Adrenal gland (tissue), 12 donors: Measurements from ENCODE around the gene FADS2. TPM values are rescaled to one million over a fixed set of nuclear protein-coding genes. Genes with fewer than 3 reads are reported as not detected.

Experiments used
- DNase-seq, 7 donors: peaks; one replicate each; pipeline ENCODE4 v3.0.0-alpha.2; 2019 to 2020
- H3K27ac ChIP-seq, 5 donors: fragments of 200-600 bp; sonication (generic) in 4 of 5; 1 replicate in 3 of 5; 2 replicates in 2 of 5; pipeline versions ENCODE4 v1.5.1 to v1.8.0; 2016 to 2020; ENCODE audit warnings: mild to moderate bottlenecking in 1 of 5
- H3K27me3 ChIP-seq: fragments of 200-600 bp; 2 replicates; pipeline ENCODE4 v1.8.0; 2021
- H3K36me3 ChIP-seq, 2 donors: fragments of 200-600 bp; replicated peaks in 1 of 2; 1 replicate in 1 of 2; 2 replicates in 1 of 2; pipeline versions ENCODE4 v1.5.1 to v1.8.0; 2018 to 2022
- H3K4me1 ChIP-seq, 2 donors: fragments of 200-600 bp; replicated peaks in 1 of 2; 1 replicate in 1 of 2; 2 replicates in 1 of 2; pipeline versions ENCODE4 v1.5.1 to v1.8.0; 2018 to 2021
- H3K4me3 ChIP-seq, 4 donors: fragments of 200-600 bp; sonication (generic) in 3 of 4; one replicate each; pipeline ENCODE4 v1.5.1; 2016 to 2018
- H3K9me3 ChIP-seq, 3 donors: fragments of 200-600 bp; sonication (generic) in 1 of 3; replicated peaks in 1 of 3; 1 replicate in 2 of 3; 2 replicates in 1 of 3; pipeline versions ENCODE4 v1.5.1 to v1.8.0; 2016 to 2021
- POLR2A ChIP-seq, 2 donors: fragments of 450-650 bp; IDR thresholded peaks; one replicate each; pipeline ENCODE4 v1.6.1; 2017; ENCODE audit warnings: antibody characterized with exemption in 2 of 2, mild to moderate bottlenecking in 2 of 2, moderate library complexity in 1 of 2
- WGBS, 4 donors: extraction: QIAGEN DNeasy Blood & Tissue Kit in 2 of 4; methylation state at CpG; one replicate each; pipeline versions ENCODE4 v1.1.5 to v1.1.7; 2013 to 2017; 5-methylcytosine and 5-hydroxymethylcytosine counted together
- intact Hi-C, 2 donors: fragments of 100-400 bp; cut with DNase I; formaldehyde crosslinking; loops; one replicate each; pipeline versions ENCODE4 v1.14.1 to v1.15.0; 2022 to 2023
- polyA plus RNA-seq, 3 donors: library from polyadenylated mRNA; stranded (reverse); fragments of 200-250 nt in 2 of 3; fragments of 350-450 nt in 1 of 3; fragmentation: Illumina TruSeq in 1 of 3; extraction: RNeasy Lipid Tissue Mini Kit (QIAGEN cat#74804) in 1 of 3; gene quantifications; one replicate each; pipeline ENCODE4 v1.2.3, GENCODE V29; 2013 to 2014
- total RNA-seq, 9 donors: library from RNA; depleted of rRNA in 4 of 9; stranded (reverse); fragments of >200 nt in 4 of 9; fragments of 120-200 nt in 1 of 9; fragmentation: NEBNext Ultra II Directional in 1 of 9; extraction: Animal tissue kit (Norgen Biotek cat#: 25700) in 1 of 9; gene quantifications; one replicate each; pipeline versions ENCODE4 v1.1.0 to v1.2.4, GENCODE V29; 2013 to 2023
- TF ChIP-seq, protein P1 (sequence below), 6 experiments: fragments of 450-650 bp in 4 of 6; fragments of 200-600 bp in 2 of 6; sonication (generic) in 1 of 6; IDR thresholded peaks; 1 replicate in 5 of 6; 2 replicates in 1 of 6; pipeline versions ENCODE4 v1.5.1 to v1.8.0; 2016 to 2021; ENCODE audit warnings: antibody characterized with exemption in 6 of 6, mild to moderate bottlenecking in 2 of 6, moderate library complexity in 1 of 6
- donor health status: healthy with polysubstance abuse.
- donor health status: Bipolar disorder and iron deficiency.
- donor health status: DM: yes; HTN: yes; CAD: no.
- donor health status: DM: no; HTN: no; CAD: no.
- donor health status: DM: no; HTN: no; CAD: no.
- donor health status: DM: yes; HTN: yes; CAD: no.

The FADS2 gene
- total and polyA plus RNA-seq, 12 donors, result 134 to 1,327 (median 488) TPM

GRCh38 chr11:61895718-61896059 is 67.6 kb downstream of the FADS2 start:
- TF ChIP-seq POLR2A (IDR thresholded peaks at IDR 0.05), result no peak
- TF ChIP-seq, protein P1, sequence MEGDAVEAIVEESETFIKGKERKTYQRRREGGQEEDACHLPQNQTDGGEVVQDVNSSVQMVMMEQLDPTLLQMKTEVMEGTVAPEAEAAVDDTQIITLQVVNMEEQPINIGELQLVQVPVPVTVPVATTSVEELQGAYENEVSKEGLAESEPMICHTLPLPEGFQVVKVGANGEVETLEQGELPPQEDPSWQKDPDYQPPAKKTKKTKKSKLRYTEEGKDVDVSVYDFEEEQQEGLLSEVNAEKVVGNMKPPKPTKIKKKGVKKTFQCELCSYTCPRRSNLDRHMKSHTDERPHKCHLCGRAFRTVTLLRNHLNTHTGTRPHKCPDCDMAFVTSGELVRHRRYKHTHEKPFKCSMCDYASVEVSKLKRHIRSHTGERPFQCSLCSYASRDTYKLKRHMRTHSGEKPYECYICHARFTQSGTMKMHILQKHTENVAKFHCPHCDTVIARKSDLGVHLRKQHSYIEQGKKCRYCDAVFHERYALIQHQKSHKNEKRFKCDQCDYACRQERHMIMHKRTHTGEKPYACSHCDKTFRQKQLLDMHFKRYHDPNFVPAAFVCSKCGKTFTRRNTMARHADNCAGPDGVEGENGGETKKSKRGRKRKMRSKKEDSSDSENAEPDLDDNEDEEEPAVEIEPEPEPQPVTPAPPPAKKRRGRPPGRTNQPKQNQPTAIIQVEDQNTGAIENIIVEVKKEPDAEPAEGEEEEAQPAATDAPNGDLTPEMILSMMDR (IDR thresholded peaks at IDR 0.05), result no peak
- intact Hi-C loops, result loop anchor here (5.0 kb wide), 3 partner anchors 52 to 212 kb away; no protein-coding TSS in a partner anchor
- peaks cover 0 to 7% of the 10 kb centered on the region in 2 donors for H3K36me3 ChIP-seq
- H3K4me3 ChIP-seq, result no peak overlapping the region
- H3K27me3 ChIP-seq, result no peaks in the 10 kb centered on the region
- H3K9me3 ChIP-seq, result no peaks in the 10 kb centered on the region
- H3K27ac ChIP-seq, result no peak overlapping the region
- peaks cover 4 to 9% of the 10 kb centered on the region in 2 donors for H3K4me1 ChIP-seq
- DNase-seq, result no peak
- WGBS, 4 donors, result 70 to 79% (median 71%) methylated on average over 4 of the region's 4 CpGs

- H3K4me1 ChIP-seq, result peaks cover 0 to 3% of the 10 kb centered on the region in 2 donors
- intact Hi-C loops, result loop anchor here (5.0 kb wide), 3 partner anchors 50 to 210 kb away; no protein-coding TSS in a partner anchor
- H3K9me3 ChIP-seq, result no peaks in the 10 kb centered on the region
- H3K36me3 ChIP-seq, result peaks cover 0 to 14% of the 10 kb centered on the region in 2 donors
- no peak for TF ChIP-seq POLR2A (IDR thresholded peaks at IDR 0.05)
- TF ChIP-seq, protein P1 (IDR thresholded peaks at IDR 0.05), result no peak
- H3K27ac ChIP-seq, result no peak overlapping the region
- no peak for DNase-seq
- H3K27me3 ChIP-seq, result no peaks in the 10 kb centered on the region
- H3K4me3 ChIP-seq, result no peak overlapping the region
- 77 to 91% (median 81%) methylated on average over 9 to 15 of the region's 15 CpGs for WGBS, 4 donors
These were observed 68.7 kb downstream of the FADS2 start for GRCh38 chr11:61896665-61897386.

DNA sequence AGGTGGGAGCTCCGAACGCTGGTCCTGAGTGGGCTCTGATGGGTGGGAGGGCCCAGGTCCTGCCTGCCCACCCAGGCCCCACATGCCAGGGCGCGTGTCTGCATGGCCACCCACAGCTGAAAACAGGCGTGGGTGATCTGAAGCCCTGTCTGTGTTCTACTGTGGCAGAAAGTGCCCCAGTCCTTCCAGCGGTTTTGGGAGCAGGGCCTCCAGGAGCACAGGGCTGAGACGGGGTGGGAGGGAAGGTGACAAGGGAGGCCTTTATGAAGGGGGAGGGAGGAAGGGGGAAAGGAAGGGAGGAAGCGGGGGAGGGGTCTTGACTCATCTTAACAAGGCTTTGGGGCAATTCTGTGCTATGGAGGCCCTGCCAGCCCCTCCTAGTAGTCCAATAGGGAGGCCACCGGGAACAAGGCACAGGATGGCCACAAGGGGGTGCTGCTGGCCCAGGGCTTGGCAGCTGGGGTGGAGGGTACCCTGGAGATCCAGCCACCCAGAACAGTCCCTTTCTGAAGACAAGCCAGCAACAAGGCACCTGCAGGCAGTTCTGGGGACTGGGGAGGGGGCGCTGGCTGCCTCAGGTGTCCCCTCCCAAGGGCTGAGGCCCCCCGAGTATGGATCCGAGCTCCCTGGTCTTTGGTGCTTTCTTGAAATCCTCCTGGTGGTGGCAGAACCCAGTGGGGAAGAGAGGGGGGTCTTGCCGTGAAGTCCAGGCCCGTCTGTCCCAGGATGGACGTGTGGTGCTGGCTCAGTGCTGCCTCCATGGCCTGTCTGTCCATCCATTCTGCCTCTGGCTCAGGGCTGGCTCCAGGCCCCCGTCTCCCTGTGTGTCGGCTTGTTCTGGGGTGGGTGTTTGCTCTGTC is 69.5 kb downstream of the FADS2 start:
- Histone ChIP-seq H3K4me3 (no peak overlapping the region), H3K36me3 (peaks cover 0 to 22% of the 10 kb centered on the region in 2 donors), H3K4me1 (no peaks in the 10 kb centered on the region), H3K27me3 (no peaks in the 10 kb centered on the region), H3K27ac (peak overlapping the region in 1 of 5 donors; percentile 31), H3K9me3 (no peaks in the 10 kb centered on the region)
- intact Hi-C loops, result loop anchor here (2.0 to 5.0 kb wide), 4 partner anchors 49 to 210 kb away; no protein-coding TSS in a partner anchor
- WGBS, 4 donors, result 66 to 78% (median 70%) methylated on average over 12 to 17 of the region's 17 CpGs
- peak; percentile 64 to 86 (median 78) for DNase-seq
- no peak for TF ChIP-seq POLR2A (IDR thresholded peaks at IDR 0.05)
- TF ChIP-seq, protein P1 (IDR thresholded peaks at IDR 0.05), result peak; percentile 73 to 90 (median 86)

GRCh38 chr11:61898247-61898582 is 70.1 kb downstream of the FADS2 start:
- TF ChIP-seq, protein P1 (IDR thresholded peaks at IDR 0.05), result no peak
- no peak for TF ChIP-seq POLR2A (IDR thresholded peaks at IDR 0.05)
- Histone ChIP-seq H3K27me3 (no peaks in the 10 kb centered on the region), H3K27ac (no peak overlapping the region), H3K36me3 (peaks cover 0 to 23% of the 10 kb centered on the region in 2 donors), H3K4me3 (no peak overlapping the region), H3K4me1 (no peaks in the 10 kb centered on the region), H3K9me3 (no peaks in the 10 kb centered on the region)
- DNase-seq, result no peak
- WGBS, 4 donors, result 64 to 89% (median 69%) methylated on average over 5 to 9 of the region's 9 CpGs
- intact Hi-C loops, result loop anchor here (2.0 to 5.0 kb wide), 4 partner anchors 49 to 209 kb away; no protein-coding TSS in a partner anchor
